Endothelial cell of umbilical vein (primary cell): ENCODE results near the gene PLEKHA6. TPM values are rescaled to one million over a fixed set of nuclear protein-coding genes. Genes with fewer than 3 reads are reported as not detected.

Experiments
- BruUV-seq: library from RNA; stranded (reverse); fragments of 400-500 nt; replicated peaks from 2 replicates; lab custom pipeline; 2021; lab: Mats Ljungman, UMichigan
- CTCF ChIA-PET: fragments of 300-600, 350-600 bp; sonication (Branson Sonifier 250); formaldehyde crosslinking; loops from one replicate; lab custom pipeline; 2021; ENCODE audit warnings: antibody characterized with exemption, inconsistent platforms; lab: Charles Lee
- POLR2A ChIA-PET: fragments of 300-600, 350-600 bp; sonication (Branson Sonifier 250); formaldehyde crosslinking; loops from one replicate; lab custom pipeline; 2021; ENCODE audit warnings: antibody characterized with exemption, inconsistent platforms; lab: Charles Lee
- DNase-seq: peaks from one replicate; pipeline ENCODE4 v3.0.0-alpha.2; 2011; ENCODE audit warnings: low read depth, low spot score
- FAIRE-seq: peaks from 2 replicates; lab custom pipeline; 2011; peaks lifted over from hg19 to GRCh38; lab: Jason Lieb, UNC
- H2AFZ ChIP-seq: 2 replicates; pipeline ENCODE4 v1.6.0; 2012; ENCODE audit warnings: low read depth, low read length, control low read depth, inconsistent platforms
- H3K27ac ChIP-seq: 2 replicates; pipeline ENCODE4 v1.5.1; 2011; ENCODE audit warnings: low read depth, mild to moderate bottlenecking, control low read depth, low read length, moderate library complexity; ENCODE audit not compliant: insufficient read depth
- H3K27me3 ChIP-seq, 2 experiments: 2 replicates each; pipeline versions ENCODE4 v1.6.0 to v1.6.1; 2011; ENCODE audit warnings: low read length in 2 of 2, mixed read lengths in 1 of 2; ENCODE audit not compliant: control insufficient read depth in 2 of 2, insufficient read depth in 2 of 2
- H3K36me3 ChIP-seq, 2 experiments: 2 replicates in 1 of 2; 3 replicates in 1 of 2; pipeline ENCODE4 v1.5.1; 2011; ENCODE audit warnings: low read length in 2 of 2, mild to moderate bottlenecking in 1 of 2, moderate library complexity in 1 of 2; ENCODE audit not compliant: control insufficient read depth in 2 of 2, insufficient read depth in 2 of 2; ENCODE audit errors: extremely low read depth in 1 of 2
- H3K4me1 ChIP-seq: 3 replicates; pipeline ENCODE4 v1.5.1; 2011; ENCODE audit warnings: mild to moderate bottlenecking, low read length; ENCODE audit not compliant: control insufficient read depth, insufficient read depth; ENCODE audit errors: extremely low read depth
- H3K4me2 ChIP-seq: 2 replicates; pipeline ENCODE4 v1.6.1; 2011; ENCODE audit warnings: low read length, control low read depth, mixed read lengths; ENCODE audit not compliant: insufficient read depth
- H3K4me3 ChIP-seq, 3 experiments: fragments of 200-600 bp in 1 of 3; sonication (generic), shearing (Covaris generic) in 1 of 3; replicated peaks in 1 of 3; 2 replicates each; pipeline ENCODE4 v1.5.1; 2011 to 2016; ENCODE audit warnings: control low read depth in 3 of 3, low read length in 3 of 3, mild to moderate bottlenecking in 2 of 3, inconsistent platforms in 1 of 3, low read depth in 1 of 3, moderate library complexity in 1 of 3; ENCODE audit not compliant: insufficient read depth in 1 of 3
- H3K79me2 ChIP-seq: 2 replicates; pipeline ENCODE4 v1.6.0; 2012; ENCODE audit warnings: low read length, inconsistent platforms; ENCODE audit not compliant: control insufficient read depth, insufficient read depth
- H3K9ac ChIP-seq: replicated peaks from 2 replicates; pipeline ENCODE3; 2011; ENCODE audit warnings: low read length, control low read depth; ENCODE audit not compliant: insufficient read depth; ENCODE audit errors: extremely low read depth
- H3K9me1 ChIP-seq: replicated peaks from 3 replicates; pipeline ENCODE4 v1.6.0; 2011; ENCODE audit warnings: mild to moderate bottlenecking, low read length; ENCODE audit not compliant: control insufficient read depth, insufficient read depth; ENCODE audit errors: extremely low read depth
- H3K9me3 ChIP-seq: replicated peaks from 2 replicates; pipeline ENCODE4 v1.5.1; 2012; ENCODE audit warnings: low read length, inconsistent platforms; ENCODE audit not compliant: control insufficient read depth, insufficient read depth
- H4K20me1 ChIP-seq: replicated peaks from 2 replicates; pipeline ENCODE3; 2011; ENCODE audit warnings: mild to moderate bottlenecking, low read length; ENCODE audit not compliant: control insufficient read depth, insufficient read depth; ENCODE audit errors: extremely low read depth
- EZH2 ChIP-seq: IDR thresholded peaks from 2 replicates; pipeline ENCODE4 v1.6.1; 2012; ENCODE audit warnings: borderline replicate concordance, low read depth, mild to moderate bottlenecking, moderate library complexity, low read length, inconsistent platforms; ENCODE audit not compliant: severe bottlenecking
- FOS ChIP-seq: IDR thresholded peaks from 2 replicates; pipeline ENCODE4 v1.6.1; 2011; ENCODE audit warnings: mild to moderate bottlenecking, low read length, moderate library complexity, borderline replicate concordance; ENCODE audit not compliant: insufficient read depth
- GATA2 ChIP-seq: IDR thresholded peaks from 2 replicates; pipeline ENCODE4 v1.7.0; 2011; ENCODE audit warnings: low read depth, mild to moderate bottlenecking, moderate library complexity, mixed read lengths, low read length; ENCODE audit not compliant: insufficient read length, insufficient read depth
- JUN ChIP-seq: IDR thresholded peaks from 2 replicates; pipeline ENCODE4 v1.6.1; 2011; ENCODE audit warnings: borderline replicate concordance, low read depth; ENCODE audit not compliant: insufficient read length, insufficient read depth
- MYC ChIP-seq: IDR thresholded peaks from one replicate; pipeline ENCODE4 v1.6.1; 2011; ENCODE audit warnings: mild to moderate bottlenecking, low read depth, low read length
- POLR2A ChIP-seq: IDR thresholded peaks from 2 replicates; pipeline ENCODE4 v1.6.1; 2012; ENCODE audit warnings: low read depth, mild to moderate bottlenecking, control low read depth, low read length
- POLR2AphosphoS5 ChIP-seq: IDR thresholded peaks from 2 replicates; pipeline ENCODE4 v1.6.1; 2012; ENCODE audit warnings: low read depth, mild to moderate bottlenecking, control low read depth, low read length, moderate library complexity; ENCODE audit not compliant: insufficient read depth
- dilution Hi-C: fragments of 300-500 bp; cut with MboI; formaldehyde crosslinking; loops from one replicate; pipeline ENCODE4 v1.15.0; 2019; ENCODE audit warnings: low sequenced_read_pairs; ENCODE audit not compliant: extremely low pct_ligation_motif_present
- intact Hi-C: fragments of 100-400 bp; cut with micrococcal nuclease; formaldehyde crosslinking; loops from one replicate; pipeline ENCODE4 v1.10.0; 2022
- polyA plus RNA-seq, 4 experiments: library from polyadenylated mRNA; depleted of rRNA in 3 of 4; stranded (reverse) in 3 of 4; unstranded in 1 of 4; fragments of >200 nt; gene quantifications; 2 replicates each; pipeline versions ENCODE4 v1.2.1 to v1.2.3, GENCODE V29; 2011 to 2012; ENCODE audit warnings: missing spikeins in 1 of 4
- total RNA-seq: library from RNA; stranded (reverse); gene quantifications from 2 replicates; pipeline ENCODE4 v1.2.3, GENCODE V29; 2021
- TF ChIP-seq, protein P1 (sequence below): IDR thresholded peaks from 2 replicates; pipeline ENCODE4 v1.6.1; 2011; ENCODE audit not compliant: insufficient read depth, insufficient read length
- TF ChIP-seq, protein P2 (sequence below), 2 donors: IDR thresholded peaks; 1 replicate in 1 of 2; 2 replicates in 1 of 2; pipeline ENCODE4 v1.5.1; 2011; ENCODE audit warnings: low read length in 2 of 2, mild to moderate bottlenecking in 2 of 2, moderate library complexity in 2 of 2, control low read depth in 1 of 2, inconsistent platforms in 1 of 2, low read depth in 1 of 2; ENCODE audit not compliant: insufficient read depth in 1 of 2; ENCODE audit errors: extremely low read depth in 1 of 2

The PLEKHA6 gene
- total and polyA plus RNA-seq, 2 donors (not counting 3 experiments of a cell fraction or from before 2014, with no cell fraction given): 2.1 to 15.0 TPM

DNA sequence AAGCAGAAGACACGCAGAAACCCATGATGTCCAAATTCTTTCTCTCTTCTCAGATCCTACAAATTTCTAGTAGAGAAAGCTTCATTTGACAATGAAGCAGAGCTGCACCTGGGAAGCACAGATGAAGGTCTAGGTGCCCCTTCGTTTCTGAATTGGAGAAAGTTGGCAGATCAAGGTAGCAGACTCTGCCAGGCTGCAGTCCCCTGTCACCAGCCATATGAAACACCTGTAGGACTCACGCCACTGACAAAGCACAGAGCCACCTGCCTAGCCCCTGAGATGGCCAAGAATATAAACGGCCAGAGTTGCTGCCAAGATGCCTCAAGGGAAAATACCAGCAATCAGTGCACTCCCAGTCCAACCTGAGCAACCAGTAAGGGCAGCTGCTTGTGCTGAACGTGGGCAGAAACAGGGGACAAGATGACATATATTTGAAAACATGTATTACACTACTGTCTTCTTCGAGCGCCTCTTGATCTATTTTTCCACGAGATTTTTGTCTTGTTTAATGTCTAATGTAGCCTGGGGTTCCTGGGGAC is 20.6 kb upstream of the PLEKHA6 start:
- Histone ChIP-seq H2AFZ (no peak overlapping the region), H4K20me1 (no peaks in the 10 kb centered on the region), H3K79me2 (no peaks in the 10 kb centered on the region), H3K4me2 (no peak overlapping the region), H3K4me3 (no peak overlapping the region), H3K36me3 (no peaks in the 10 kb centered on the region), H3K27ac (no peak overlapping the region), H3K9ac (no peak overlapping the region), H3K9me3 (no peaks in the 10 kb centered on the region), H3K9me1 (no peaks in the 10 kb centered on the region), H3K27me3 (no peaks in the 10 kb centered on the region), H3K4me1 (peaks cover 30% of the 10 kb centered on the region)
- TF ChIP-seq POLR2A (no peak), POLR2AphosphoS5 (no peak), MYC (no peak), GATA2 (no peak), EZH2 (no peak), JUN (no peak), FOS (no peak)
- TF ChIP-seq, protein P1, sequence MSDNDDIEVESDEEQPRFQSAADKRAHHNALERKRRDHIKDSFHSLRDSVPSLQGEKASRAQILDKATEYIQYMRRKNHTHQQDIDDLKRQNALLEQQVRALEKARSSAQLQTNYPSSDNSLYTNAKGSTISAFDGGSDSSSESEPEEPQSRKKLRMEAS: no peak
- TF ChIP-seq, protein P2, sequence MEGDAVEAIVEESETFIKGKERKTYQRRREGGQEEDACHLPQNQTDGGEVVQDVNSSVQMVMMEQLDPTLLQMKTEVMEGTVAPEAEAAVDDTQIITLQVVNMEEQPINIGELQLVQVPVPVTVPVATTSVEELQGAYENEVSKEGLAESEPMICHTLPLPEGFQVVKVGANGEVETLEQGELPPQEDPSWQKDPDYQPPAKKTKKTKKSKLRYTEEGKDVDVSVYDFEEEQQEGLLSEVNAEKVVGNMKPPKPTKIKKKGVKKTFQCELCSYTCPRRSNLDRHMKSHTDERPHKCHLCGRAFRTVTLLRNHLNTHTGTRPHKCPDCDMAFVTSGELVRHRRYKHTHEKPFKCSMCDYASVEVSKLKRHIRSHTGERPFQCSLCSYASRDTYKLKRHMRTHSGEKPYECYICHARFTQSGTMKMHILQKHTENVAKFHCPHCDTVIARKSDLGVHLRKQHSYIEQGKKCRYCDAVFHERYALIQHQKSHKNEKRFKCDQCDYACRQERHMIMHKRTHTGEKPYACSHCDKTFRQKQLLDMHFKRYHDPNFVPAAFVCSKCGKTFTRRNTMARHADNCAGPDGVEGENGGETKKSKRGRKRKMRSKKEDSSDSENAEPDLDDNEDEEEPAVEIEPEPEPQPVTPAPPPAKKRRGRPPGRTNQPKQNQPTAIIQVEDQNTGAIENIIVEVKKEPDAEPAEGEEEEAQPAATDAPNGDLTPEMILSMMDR (IDR thresholded peaks at IDR 0.05; ENCODE audit: extremely low read depth in 1 of 2, insufficient read depth in 1 of 2, low read depth in 1 of 2, low read length in 2 of 2): no peak
- DNase-seq (no peak), FAIRE-seq (no peak)
- intact Hi-C loops (no loop called here), dilution Hi-C loops (no loop called here)
- CTCF ChIA-PET: interaction anchor here (1.0 to 11.1 kb wide), 4 partner anchors 17 to 167 kb away, joined by 4 to 164 read pairs (median 7); partner anchors contain the start of gene GOLT1A
- BruUV-seq: no TSS peak
- POLR2A ChIA-PET: no interaction called here
